ENCODE measurements around the gene ETV3.

ETV3 gene

DNA sequence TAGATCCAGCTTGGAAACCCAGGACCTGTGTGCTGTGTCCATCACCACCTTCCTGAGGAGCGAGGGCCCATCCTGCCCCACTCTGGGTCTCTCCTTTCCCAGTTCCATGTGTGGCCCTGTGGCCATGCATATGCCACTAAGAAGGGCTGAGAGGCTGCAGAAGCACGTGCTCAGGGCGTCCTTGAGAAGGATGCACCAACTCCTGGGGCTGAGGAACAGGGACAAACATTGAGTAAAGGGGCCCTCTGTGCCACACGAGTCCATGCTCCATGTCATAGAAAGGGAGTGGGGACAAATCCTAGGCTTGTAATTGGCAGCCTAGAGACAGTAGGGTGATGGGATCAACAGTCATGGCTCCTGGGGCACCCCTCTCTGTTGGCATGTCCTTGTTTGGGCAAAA is 47.0 kb downstream of the ETV3 start:
- DNase-seq (ENCODE audit: low spot score), result no peak

- no peak for DNase-seq (ENCODE audit: low spot score)
These were observed 47.4 kb downstream of the ETV3 start for GRCh38 chr1:157090771-157091170.

DNA sequence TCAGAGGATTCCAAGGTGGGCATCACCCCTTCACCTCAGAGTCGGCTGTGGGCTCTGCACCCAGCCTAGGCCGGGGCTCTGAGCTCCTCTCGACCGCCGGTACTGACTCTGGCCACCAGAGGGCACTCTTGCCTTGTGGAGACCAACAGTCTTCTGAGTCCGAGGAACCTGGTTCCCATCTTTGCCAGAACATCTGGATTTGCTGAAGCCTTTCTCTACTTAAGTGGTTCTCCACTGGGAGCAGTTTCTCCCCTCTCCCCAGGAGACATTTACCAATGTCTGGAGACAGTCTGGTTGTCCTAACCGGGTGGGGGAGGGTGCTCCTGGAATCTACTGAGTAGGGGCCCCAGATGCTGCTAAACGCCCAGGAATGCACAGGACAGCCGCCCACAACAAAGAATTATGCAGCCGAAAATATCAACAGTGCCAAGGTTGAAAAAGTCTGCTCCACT is 48.0 kb downstream of the ETV3 start:
- DNase-seq (ENCODE audit: low spot score), result peak; percentile 60

- no peak for DNase-seq (ENCODE audit: low spot score)
These were observed 48.4 kb downstream of the ETV3 start for GRCh38 chr1:157089789-157090188.

GRCh38 chr1:157088607-157089006 is 49.6 kb downstream of the ETV3 start:
- no peak for DNase-seq (ENCODE audit: low spot score)

DNA sequence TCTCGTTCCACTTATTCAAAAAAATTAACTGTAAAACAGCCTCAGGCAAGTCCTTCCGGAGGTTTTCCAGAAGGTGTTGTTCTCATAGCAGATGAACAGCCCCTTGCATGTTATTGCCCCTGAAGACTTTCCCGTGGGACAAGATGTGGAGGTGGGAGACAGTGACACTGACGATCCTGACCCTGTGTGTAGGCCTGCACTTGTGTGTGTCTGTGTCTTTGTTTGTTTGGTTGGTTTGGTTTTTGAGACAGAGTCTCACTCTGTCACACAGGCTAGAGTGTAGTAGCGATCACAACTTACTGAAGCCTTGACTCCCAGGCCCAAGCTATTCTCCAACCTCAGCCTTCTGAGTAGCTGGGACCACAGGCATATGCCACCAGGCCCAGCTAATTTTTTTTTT is 51.2 kb downstream of the ETV3 start:
- no peak for DNase-seq (ENCODE audit: low spot score)

DNA sequence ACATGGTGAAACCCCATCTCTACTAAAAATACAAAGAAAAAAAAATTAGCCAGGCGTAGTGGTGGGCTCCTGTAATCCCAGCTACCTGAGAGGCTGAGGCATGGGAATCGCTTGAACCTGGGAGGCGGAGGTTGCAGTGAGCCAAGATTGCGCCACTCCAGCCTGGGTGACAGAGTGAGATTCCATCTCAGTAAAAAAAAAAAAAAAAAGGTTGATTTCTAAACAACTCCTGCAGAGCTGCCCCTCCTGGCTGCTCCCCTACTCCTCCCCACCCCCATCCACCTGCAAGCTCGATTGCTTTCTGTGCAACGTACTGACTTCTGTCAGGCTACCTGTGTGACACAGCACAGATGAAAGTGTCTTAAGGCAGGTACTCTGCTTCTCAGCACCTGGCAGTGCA is 51.9 kb downstream of the ETV3 start:
- DNase-seq (ENCODE audit: low spot score), result no peak

DNA sequence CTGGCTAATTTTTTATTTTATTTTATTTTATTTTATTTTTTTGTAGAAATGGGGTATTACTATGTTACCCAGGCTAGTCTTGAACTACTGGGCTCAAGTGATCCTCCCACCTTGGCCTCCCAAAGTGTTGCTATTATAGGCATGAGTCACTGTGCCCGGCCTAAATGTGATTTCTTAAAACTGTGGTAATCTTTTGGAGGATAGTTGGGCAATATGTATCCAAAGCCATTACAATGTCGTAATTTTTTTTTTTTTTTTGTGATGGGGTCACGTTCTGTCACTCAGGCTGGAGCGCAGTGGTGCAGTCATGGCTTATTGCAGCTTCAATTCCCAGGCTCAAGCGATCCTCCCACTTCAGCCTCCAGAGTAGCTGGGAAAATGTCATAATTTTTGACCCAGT is 52.8 kb downstream of the ETV3 start:
- no peak for DNase-seq (ENCODE audit: low spot score)

DNA sequence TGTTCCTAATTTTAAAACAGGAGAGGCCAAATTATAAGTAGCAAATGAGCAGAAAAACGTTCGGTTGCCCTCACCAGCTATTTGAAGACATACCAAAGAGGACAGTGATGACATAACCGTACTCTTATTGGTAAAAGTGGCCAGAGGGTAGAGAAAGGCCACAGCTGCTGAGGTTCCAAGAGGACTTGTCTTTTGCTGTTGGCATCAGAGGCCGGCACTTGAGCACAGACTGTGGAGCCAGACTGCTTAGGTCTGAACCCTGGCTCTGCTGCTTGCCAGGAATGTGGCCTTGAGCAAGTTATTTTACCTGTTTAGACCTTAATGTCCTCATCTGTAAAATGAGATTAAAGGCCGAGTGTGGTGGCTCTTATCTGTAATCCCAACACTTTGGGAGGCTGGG is 53.5 kb downstream of the ETV3 start:
- no peak for DNase-seq (ENCODE audit: low spot score)

DNA sequence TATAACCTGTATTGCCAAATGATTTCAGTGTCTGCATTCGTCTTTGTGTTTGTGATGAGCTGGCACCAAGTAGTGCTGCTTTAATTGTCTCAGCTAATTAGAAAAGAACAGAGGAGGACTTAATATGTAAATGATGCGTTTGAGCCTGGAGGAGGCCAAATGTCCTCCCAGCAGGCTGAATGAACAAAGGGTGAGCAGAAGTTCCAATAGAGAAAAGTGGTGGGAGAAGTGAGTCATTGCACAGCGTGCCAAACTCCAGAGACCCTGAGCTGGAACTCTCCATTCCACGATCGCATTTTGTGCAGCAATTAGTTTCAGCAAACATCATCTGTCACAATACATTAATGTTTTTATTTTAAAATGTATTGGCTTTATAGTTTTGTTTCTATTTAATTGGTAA is 56.5 kb downstream of the ETV3 start:
- no peak for DNase-seq (ENCODE audit: low spot score)

GRCh38 chr1:157080714-157081113 is 57.5 kb downstream of the ETV3 start:
- DNase-seq (ENCODE audit: low spot score), result no peak

DNA sequence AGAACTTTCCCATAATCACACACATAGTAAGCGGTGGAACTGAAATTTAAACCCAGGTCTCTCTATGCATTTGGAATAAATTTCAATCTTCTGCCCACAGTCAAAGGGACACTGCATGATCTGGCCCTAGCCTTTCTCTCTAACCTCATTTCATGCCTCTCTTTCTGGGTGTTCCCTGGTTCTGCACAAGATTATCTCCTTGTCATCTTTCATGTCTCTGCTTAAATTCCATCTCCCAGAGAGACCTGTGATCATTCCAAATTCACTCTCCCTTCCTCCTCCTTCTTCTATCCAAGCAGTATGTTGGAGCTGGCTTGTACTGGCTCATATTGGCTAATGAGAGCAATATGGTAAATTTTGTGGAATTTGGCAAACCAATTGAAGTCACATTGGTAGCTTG is 60.8 kb downstream of the ETV3 start:
- DNase-seq (ENCODE audit: low spot score), result no peak

GRCh38 chr1:157073944-157074685 is 64.1 kb downstream of the ETV3 start:
- DNase-seq (ENCODE audit: low spot score), result peak; percentile 39

Measured in putamen (tissue), 1 donor.